Stimulated activated naive CD8-positive, alpha-beta T cell treated with anti-CD3 and anti-CD28 coated beads, Interleukin-15, Interleukin-2, amounts not matched to agents 100 U/mL and 50 U/mL, for 24 hours (primary cell): ENCODE data around the gene TAMM41.
"Not testable (repeated sequence)": the region's sequence is repeated elsewhere in the genome, so short reads cannot be mapped to it uniquely, and the experiment has no call there.

Experiments
- ATAC-seq: fragments of 150-1000 bp; cut with Tn5 transposase; one replicate; pipeline ENCODE4 v1.10.0; 2021
- DNase-seq: peaks from one replicate; pipeline ENCODE4 v3.0.0; 2021

TAMM41 gene

GRCh38 chr3:11846281-11847266 lies at the start of gene TAMM41:
Gene TAMM41 (minus strand): TSS chr3:11846885. CDS start chr3:11846636, 249 bp downstream.
- DNase-seq (peak; percentile 91), ATAC-seq (peak; percentile 100)

GRCh38 chr3:11878837-11879236 lies 32.2 kb upstream of the TAMM41 start:
- ATAC-seq (no peak), DNase-seq (no peak)

- DNase-seq, ATAC-seq: not testable (repeated sequence)
Measured at GRCh38 chr3:11874707-11875106, 28.0 kb upstream of the TAMM41 start.

GRCh38 chr3:11863739-11864138 lies 17.1 kb upstream of the TAMM41 start:
- not testable (repeated sequence) for DNase-seq, ATAC-seq

GRCh38 chr3:11862584-11862983 lies 15.9 kb upstream of the TAMM41 start:
- not testable (repeated sequence) for ATAC-seq, DNase-seq

GRCh38 chr3:11862145-11862544 lies 15.5 kb upstream of the TAMM41 start:
- DNase-seq, ATAC-seq: not testable (repeated sequence)

GRCh38 chr3:11860213-11860612 lies 13.5 kb upstream of the TAMM41 start:
- DNase-seq, ATAC-seq: not testable (repeated sequence)

- DNase-seq, result no peak
Measured at GRCh38 chr3:11853450-11853849, 6.8 kb upstream of the TAMM41 start.

GRCh38 chr3:11850003-11850402 lies 3.3 kb upstream of the TAMM41 start:
- DNase-seq, result no peak
- no peak for ATAC-seq

More at GRCh38 chr3:11853450-11853849, 6.8 kb upstream of the TAMM41 start:
- no peak for ATAC-seq

- ATAC-seq (no peak), DNase-seq (peak; percentile 27)
Measured at GRCh38 chr3:11847607-11848006, 922 bp upstream of the TAMM41 start.

- no peak for DNase-seq
- ATAC-seq, result no peak
Measured at GRCh38 chr3:11845651-11846050, 1.0 kb downstream of the TAMM41 start.

- no peak for ATAC-seq
- DNase-seq, result no peak
Measured at GRCh38 chr3:11844891-11845290, 1.8 kb downstream of the TAMM41 start.

GRCh38 chr3:11835028-11835639 lies 11.6 kb downstream of the TAMM41 start:
- ATAC-seq, result no peak
- DNase-seq, result no peak

GRCh38 chr3:11832981-11833905 lies 13.4 kb downstream of the TAMM41 start:
- no peak for DNase-seq

GRCh38 chr3:11829416-11829815 lies 17.3 kb downstream of the TAMM41 start:
- no peak for ATAC-seq
- no peak for DNase-seq

More at GRCh38 chr3:11832981-11833905, 13.4 kb downstream of the TAMM41 start:
- no peak for ATAC-seq

GRCh38 chr3:11826628-11827265 lies 19.9 kb downstream of the TAMM41 start:
- no peak for ATAC-seq

GRCh38 chr3:11825301-11825700 lies 21.4 kb downstream of the TAMM41 start:
- ATAC-seq (no peak), DNase-seq (no peak)

More at GRCh38 chr3:11826628-11827265, 19.9 kb downstream of the TAMM41 start:
- DNase-seq, result no peak

- peak; percentile 13 for DNase-seq
- ATAC-seq, result peak; percentile 90
Measured at GRCh38 chr3:11820531-11821041, 26.1 kb downstream of the TAMM41 start.

- DNase-seq, result no peak
- no peak for ATAC-seq
Measured at GRCh38 chr3:11819146-11819689, 27.5 kb downstream of the TAMM41 start.

GRCh38 chr3:11818033-11818432 lies 28.7 kb downstream of the TAMM41 start:
- DNase-seq (no peak), ATAC-seq (no peak)

GRCh38 chr3:11815111-11815510 lies 31.6 kb downstream of the TAMM41 start:
- DNase-seq (no peak), ATAC-seq (no peak)
